Lung (tissue), 16 donors: ENCODE data around the gene NOL8. TPM values are rescaled to one million over a fixed set of nuclear protein-coding genes. Genes with fewer than 3 reads are reported as not detected.

ENCODE experiments used
- ATAC-seq: fragments of 200-7000 bp; cut with Tn5 transposase; one replicate; pipeline ENCODE4 v1.9.1; 2020; ENCODE audit warnings: moderate number of reproducible peaks; ENCODE audit not compliant: insufficient read depth, low FRiP score
- DNase-seq, 3 donors: peaks; one replicate each; pipeline ENCODE4 v3.0.0-alpha.2; 2013 to 2017
- H3K27ac ChIP-seq, 2 donors: one replicate each; pipeline ENCODE4 v1.5.1; 2013; ENCODE audit warnings: mild to moderate bottlenecking in 2 of 2, moderate library complexity in 2 of 2, control low read depth in 1 of 2, inconsistent platforms in 1 of 2, low read depth in 1 of 2, low read length in 1 of 2
- H3K27me3 ChIP-seq, 3 donors: one replicate each; pipeline ENCODE4 v1.5.1; 2013; ENCODE audit warnings: low read length in 2 of 3; ENCODE audit not compliant: control insufficient read depth in 3 of 3, insufficient read depth in 3 of 3
- H3K36me3 ChIP-seq, 4 donors: one replicate each; pipeline ENCODE4 v1.5.1; 2013; ENCODE audit warnings: low read length in 4 of 4, mild to moderate bottlenecking in 1 of 4, moderate library complexity in 1 of 4; ENCODE audit not compliant: control insufficient read depth in 4 of 4, insufficient read depth in 4 of 4
- H3K4me1 ChIP-seq, 5 donors: one replicate each; pipeline ENCODE4 v1.5.1; 2013; ENCODE audit warnings: low read length in 5 of 5, mild to moderate bottlenecking in 2 of 5, moderate library complexity in 1 of 5; ENCODE audit not compliant: control insufficient read depth in 5 of 5, insufficient read depth in 5 of 5
- H3K4me3 ChIP-seq: one replicate; pipeline ENCODE4 v1.5.1; 2013; ENCODE audit warnings: mild to moderate bottlenecking, control low read depth, moderate library complexity
- H3K9ac ChIP-seq, 2 donors: one replicate each; pipeline ENCODE4 v1.5.1; 2013; ENCODE audit warnings: low read length in 2 of 2, control low read depth in 1 of 2; ENCODE audit not compliant: insufficient read depth in 1 of 2
- H3K9me3 ChIP-seq, 4 donors: one replicate each; pipeline ENCODE4 v1.5.1; 2013; ENCODE audit warnings: low read length in 3 of 4, mild to moderate bottlenecking in 1 of 4, moderate library complexity in 1 of 4; ENCODE audit not compliant: control insufficient read depth in 4 of 4, insufficient read depth in 3 of 4
- whole genome bisulfite sequencing, 2 donors: extraction: QIAGEN DNeasy Blood & Tissue Kit; methylation state at CpG; one replicate each; pipeline ENCODE4 v1.1.7; 2013; 5-methylcytosine and 5-hydroxymethylcytosine counted together
- long read RNA-seq, 5 donors: transcript quantifications; one replicate each; lab custom pipeline, GENCODE V29; 2026
- polyA plus RNA-seq, 2 donors: library from polyadenylated mRNA; stranded (reverse); fragments of 200-250 nt; gene quantifications; one replicate each; pipeline ENCODE4 v1.2.1, GENCODE V29; 2013
- total RNA-seq, 2 donors: library from RNA; depleted of rRNA in 1 of 2; stranded (reverse); fragments of >200 nt in 1 of 2; gene quantifications; one replicate each; pipeline ENCODE4 v1.2.1, GENCODE V29; 2014 to 2021
- TF ChIP-seq, protein P1 (sequence below): IDR thresholded peaks from 2 replicates; pipeline ENCODE4 v1.5.1; 2012; ENCODE audit warnings: mild to moderate bottlenecking; ENCODE audit errors: control extremely low read depth, extremely low read depth
- donor health status: control.
- donor health status: control.
- donor health status: Bipolar disorder and iron deficiency.
- donor health status: healthy.
- donor health status: DM: yes; HTN: yes; CAD: no.

The NOL8 gene
- total RNA-seq, result 10 to 100 TPM; 26.8 to 42.0 TPM
- polyA plus RNA-seq, result 10 to 100 TPM; 14.1 to 25.9 TPM
- long read RNA-seq, donor 1, partial matches to known transcripts, result 0 of 3 reads
- long read RNA-seq, donor 1, other reads (novel, unspliced or antisense), result 0 of 3 reads
- long read RNA-seq, donor 2, result 0 reads
- long read RNA-seq, donor 3, partial matches to known transcripts, result 0 of 1 reads
- long read RNA-seq, donor 3, other reads (novel, unspliced or antisense), result 0 of 1 reads
- long read RNA-seq, donor 4, partial matches to known transcripts, result 0 of 3 reads
- long read RNA-seq, donor 4, other reads (novel, unspliced or antisense), result 0 of 3 reads
- long read RNA-seq, donor 5, partial matches to known transcripts, result 0 of 1 reads
- long read RNA-seq, donor 5, other reads (novel, unspliced or antisense), result 0 of 1 reads

DNA sequence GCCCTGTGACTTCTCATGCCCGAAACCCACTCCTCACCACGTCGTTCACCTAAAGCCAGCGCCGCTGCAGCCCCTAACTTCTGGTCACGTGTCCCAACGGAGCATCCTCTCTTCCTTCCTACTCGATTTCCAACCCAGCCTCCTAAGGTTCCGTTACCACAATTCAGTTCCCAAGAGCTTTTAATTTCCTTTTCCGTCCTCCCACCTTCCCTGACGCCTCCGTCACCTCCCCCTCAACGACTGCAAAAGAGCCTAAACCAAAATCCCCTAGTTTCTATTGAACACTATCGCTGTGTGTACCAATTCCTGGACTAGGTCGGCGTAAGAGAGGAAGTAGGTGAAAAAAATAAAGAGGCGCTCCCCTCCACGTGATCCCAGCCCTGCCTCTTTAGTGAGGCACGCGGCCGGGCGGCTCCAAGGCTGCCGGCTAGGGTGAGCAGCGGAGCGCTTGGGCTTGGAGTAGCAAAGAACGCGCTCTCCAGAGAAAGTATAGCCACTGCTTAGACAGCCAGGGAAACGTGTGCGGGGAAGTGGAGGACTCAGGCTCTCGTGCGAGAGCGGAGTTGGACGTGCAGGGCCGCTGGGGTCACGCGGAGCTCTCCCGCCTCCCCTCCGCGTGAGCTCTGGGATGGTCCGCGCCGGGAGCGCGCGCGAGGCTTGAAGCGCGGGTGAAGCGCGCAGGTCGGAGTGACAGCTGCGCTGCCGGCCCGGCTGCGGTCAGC is at the start of gene NOL8, which contains the start of gene CENPP:
TSS of gene NOL8 (minus strand) at position 82 of the 722 bp plus-strand sequence. CDS start 1,189 bp downstream, outside the sequence.
TSS of gene CENPP (plus strand) at position 685 of the 722 bp plus-strand sequence.
- Histone ChIP-seq H3K36me3 (peaks cover 0 to 10% (median 9%) of the 10 kb centered on the region in 4 donors), H3K27me3 (no peaks in the 10 kb centered on the region), H3K27ac (peak within 1 kb of the TSS; percentile 92 to 96), H3K9me3 (no peaks in the 10 kb centered on the region), H3K4me1 (peaks cover 0 to 17% (median 4%) of the 10 kb centered on the region in 5 donors), H3K9ac (peak within 1 kb of the TSS; percentile 60 to 95), H3K4me3 (peak within 1 kb of the TSS; percentile 71)
- 0% methylated on average over 54 to 55 of the region's 55 CpGs for WGBS, 2 donors
- DNase-seq (peak; percentile 89 to 96 (median 95)), ATAC-seq (peak; percentile 95)
- TF ChIP-seq, protein P1, sequence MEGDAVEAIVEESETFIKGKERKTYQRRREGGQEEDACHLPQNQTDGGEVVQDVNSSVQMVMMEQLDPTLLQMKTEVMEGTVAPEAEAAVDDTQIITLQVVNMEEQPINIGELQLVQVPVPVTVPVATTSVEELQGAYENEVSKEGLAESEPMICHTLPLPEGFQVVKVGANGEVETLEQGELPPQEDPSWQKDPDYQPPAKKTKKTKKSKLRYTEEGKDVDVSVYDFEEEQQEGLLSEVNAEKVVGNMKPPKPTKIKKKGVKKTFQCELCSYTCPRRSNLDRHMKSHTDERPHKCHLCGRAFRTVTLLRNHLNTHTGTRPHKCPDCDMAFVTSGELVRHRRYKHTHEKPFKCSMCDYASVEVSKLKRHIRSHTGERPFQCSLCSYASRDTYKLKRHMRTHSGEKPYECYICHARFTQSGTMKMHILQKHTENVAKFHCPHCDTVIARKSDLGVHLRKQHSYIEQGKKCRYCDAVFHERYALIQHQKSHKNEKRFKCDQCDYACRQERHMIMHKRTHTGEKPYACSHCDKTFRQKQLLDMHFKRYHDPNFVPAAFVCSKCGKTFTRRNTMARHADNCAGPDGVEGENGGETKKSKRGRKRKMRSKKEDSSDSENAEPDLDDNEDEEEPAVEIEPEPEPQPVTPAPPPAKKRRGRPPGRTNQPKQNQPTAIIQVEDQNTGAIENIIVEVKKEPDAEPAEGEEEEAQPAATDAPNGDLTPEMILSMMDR, result no peak

DNA sequence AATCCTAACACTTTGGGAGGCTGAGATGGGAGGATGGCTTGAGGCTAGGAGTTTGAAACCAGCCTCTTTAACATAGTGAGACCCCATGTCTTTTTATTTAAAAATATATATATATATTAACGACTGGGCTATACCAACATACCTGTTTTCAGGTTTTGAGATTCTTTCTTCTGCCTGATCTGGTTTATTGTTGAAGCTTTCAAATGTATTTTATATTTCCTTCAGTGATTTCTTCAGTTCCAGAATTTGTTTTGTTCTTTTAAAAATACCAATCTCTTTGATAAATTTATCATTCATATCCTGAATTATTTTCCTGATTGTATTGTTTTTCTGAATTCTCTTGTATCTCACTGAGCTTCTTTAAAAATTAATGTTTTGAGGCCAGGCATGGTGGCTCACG is 48.0 kb upstream of the NOL8 start:
- no peak overlapping the region for H3K4me3 ChIP-seq
- H3K9me3 ChIP-seq, result peaks cover 0 to 4% (median 1%) of the 10 kb centered on the region in 4 donors
- no peak overlapping the region for H3K27ac ChIP-seq
- no peaks in the 10 kb centered on the region for H3K27me3 ChIP-seq
- 96 to 98% methylated on average over 2 of the region's 2 CpGs for WGBS, 2 donors
- peaks cover 0 to 9% (median 4%) of the 10 kb centered on the region in 5 donors for H3K4me1 ChIP-seq
- no peak for ATAC-seq
- no peak for DNase-seq
- TF ChIP-seq, protein P1, result no peak
- H3K36me3 ChIP-seq, result no peaks in the 10 kb centered on the region
- H3K9ac ChIP-seq, result no peak overlapping the region

DNA sequence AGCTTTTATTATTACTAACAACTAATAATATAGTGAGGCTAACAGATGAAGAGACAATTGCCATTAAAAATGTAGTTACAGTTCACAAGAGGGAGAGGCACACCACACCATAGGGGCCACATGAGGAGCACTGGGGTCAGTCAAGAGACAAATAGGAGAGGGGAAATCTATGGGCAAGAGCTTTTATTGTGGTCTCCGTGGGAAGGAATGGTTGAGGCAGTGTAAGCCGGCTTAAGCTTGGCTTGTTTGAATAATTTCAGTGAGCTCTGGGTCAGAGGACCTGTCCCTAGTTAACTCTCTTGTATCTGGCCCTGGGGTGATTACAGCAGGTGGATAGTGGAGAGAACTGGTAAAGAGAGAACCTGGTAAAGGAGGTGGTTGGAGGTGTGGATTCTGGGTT is 43.9 kb upstream of the NOL8 start:
- DNase-seq (no peak), ATAC-seq (no peak)
- peaks cover 0 to 4% (median 1%) of the 10 kb centered on the region in 4 donors for H3K9me3 ChIP-seq
- no peaks in the 10 kb centered on the region for H3K4me1 ChIP-seq
- 47 to 53% methylated on average over 2 of the region's 2 CpGs for WGBS, 2 donors
- H3K27ac ChIP-seq, result no peak overlapping the region
- no peaks in the 10 kb centered on the region for H3K36me3 ChIP-seq
- H3K4me3 ChIP-seq, result no peak overlapping the region
- TF ChIP-seq, protein P1, result no peak
- H3K27me3 ChIP-seq, result no peaks in the 10 kb centered on the region
- H3K9ac ChIP-seq, result no peak overlapping the region
